PC-9 (cell line): ENCODE measurements around the gene PLCB3. TPM values are rescaled to one million over a fixed set of nuclear protein-coding genes. Genes with fewer than 3 reads are reported as not detected.
A peak's percentile ranks its signal among the peaks of the same experiment; 100 is the strongest.

ENCODE experiments used
- BruUV-seq: library from RNA; stranded (reverse); fragments of 400-500 nt; replicated peaks from 2 replicates; lab custom pipeline; 2021; lab: Mats Ljungman, UMichigan
- CTCF ChIA-PET: fragments of 300-600 bp; sonication (Branson Sonifier 250); formaldehyde crosslinking; loops from one replicate; lab custom pipeline; 2022; ENCODE audit warnings: antibody characterized with exemption; lab: Charles Lee
- POLR2A ChIA-PET: fragments of 300-600 bp; sonication (Branson Sonifier 250); formaldehyde crosslinking; loops from one replicate; lab custom pipeline; 2022; ENCODE audit warnings: antibody characterized with exemption; ENCODE audit not compliant: unreplicated experiment; lab: Charles Lee
- DNase-seq, 2 experiments: peaks; one replicate each; pipeline versions ENCODE4 v3.0.0 to v3.0.0-alpha.2; 2015 to 2022; ENCODE audit warnings: mixed read lengths in 1 of 2
- H2AFZ ChIP-seq: fragments of 200-600 bp; sonication (generic); 2 replicates; pipeline ENCODE4 v1.8.1; 2017; ENCODE audit warnings: antibody characterized with exemption
- H3F3A ChIP-seq: fragments of 200-600 bp; sonication (generic); 2 replicates; pipeline ENCODE4 v1.8.1; 2017; ENCODE audit warnings: antibody characterized with exemption, mild to moderate bottlenecking, low read depth; ENCODE audit not compliant: insufficient read depth
- H3K27ac ChIP-seq: fragments of 200-600 bp; sonication (generic); 2 replicates; pipeline ENCODE4 v1.6.1; 2016; ENCODE audit warnings: mixed run types
- H3K27me3 ChIP-seq: fragments of 200-600 bp; sonication (generic); 2 replicates; pipeline ENCODE4 v1.6.1; 2016; ENCODE audit warnings: low read depth, mixed run types; ENCODE audit not compliant: insufficient read depth
- H3K36me3 ChIP-seq: fragments of 200-600 bp; sonication (generic); 2 replicates; pipeline ENCODE4 v1.6.1; 2016; ENCODE audit warnings: low read depth, mixed run types
- H3K4me1 ChIP-seq: fragments of 200-600 bp; sonication (generic); replicated peaks from 2 replicates; pipeline ENCODE4 v1.6.1; 2016; ENCODE audit warnings: mixed run types; ENCODE audit not compliant: insufficient read depth
- H3K4me2 ChIP-seq: fragments of 200-600 bp; sonication (generic); 2 replicates; pipeline ENCODE4 v1.6.1; 2017; ENCODE audit warnings: mixed run types
- H3K4me3 ChIP-seq: fragments of 200-600 bp; sonication (generic); 2 replicates; pipeline ENCODE4 v1.6.1; 2016; ENCODE audit warnings: mixed run types
- H3K79me2 ChIP-seq: fragments of 200-600 bp; sonication (generic); 2 replicates; pipeline ENCODE4 v1.6.1; 2017; ENCODE audit warnings: low read depth, mixed run types
- H3K9me2 ChIP-seq: fragments of 200-600 bp; sonication (generic); 2 replicates; pipeline ENCODE4 v1.8.1; 2017; ENCODE audit warnings: mild to moderate bottlenecking; ENCODE audit not compliant: insufficient read depth
- H3K9me3 ChIP-seq: fragments of 200-600 bp; sonication (generic); 2 replicates; pipeline ENCODE4 v1.8.1; 2016; ENCODE audit warnings: low read depth; ENCODE audit not compliant: insufficient read depth
- H4K20me1 ChIP-seq: fragments of 200-600 bp; sonication (generic); 2 replicates; pipeline ENCODE4 v1.8.1; 2017; ENCODE audit not compliant: insufficient read depth
- EZH2 ChIP-seq: fragments of 200-600 bp; sonication (generic); IDR thresholded peaks from 2 replicates; pipeline ENCODE4 v1.8.0; 2017; ENCODE audit warnings: antibody characterized with exemption, low read depth
- intact Hi-C: fragments of 100-400 bp; cut with micrococcal nuclease; formaldehyde crosslinking; loops from one replicate; pipeline ENCODE4 v1.10.0; 2022; ENCODE audit not compliant: unreplicated experiment
- total RNA-seq: library from RNA; stranded (reverse); gene quantifications from 2 replicates; pipeline ENCODE4 v1.2.3, GENCODE V29; 2021
- TF ChIP-seq, protein P1 (sequence below): fragments of 200-600 bp; sonication (generic); conservative IDR thresholded peaks from 2 replicates; pipeline ENCODE4 v1.6.1; 2017; ENCODE audit warnings: mixed run types, antibody characterized with exemption, mild to moderate bottlenecking, moderate library complexity

The PLCB3 gene
- total RNA-seq, 1 experiment from 2014 or later, result 79.6 TPM

DNA sequence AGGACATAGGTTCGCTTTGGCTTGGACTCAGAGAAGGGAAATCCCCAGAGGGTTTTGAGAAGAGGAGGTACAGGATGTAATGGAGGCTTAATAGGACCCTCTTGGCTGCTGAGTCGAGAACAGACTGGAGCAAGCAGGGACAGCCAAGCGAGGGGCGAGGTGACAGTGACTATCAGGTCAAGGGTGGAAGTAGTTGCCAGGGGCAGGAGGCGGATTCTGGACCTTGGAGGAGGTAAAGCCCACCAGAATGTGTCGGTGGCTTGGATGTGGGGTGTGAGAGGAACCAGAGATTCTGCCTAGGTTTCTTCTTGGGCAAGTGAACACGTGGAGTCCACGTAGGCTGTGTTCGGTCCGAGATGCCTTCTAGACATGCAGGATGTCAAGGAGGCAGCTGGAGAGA, 61.6 kb downstream of the PLCB3 start:
- CTCF ChIA-PET, result interaction anchor here (0.6 kb wide), 1 partner anchor 68 kb away, joined by 7 read pairs; no protein-coding TSS in a partner anchor
- Histone ChIP-seq H3K27ac (no peak overlapping the region), H3K36me3 (peaks cover 8% of the 10 kb centered on the region; the same call in 1 of the 2 replicates), H3K9me3 (no peaks in the 10 kb centered on the region), H4K20me1 (peaks cover 8% of the 10 kb centered on the region), H3K79me2 (peaks cover 57% of the 10 kb centered on the region), H3K4me2 (no peak overlapping the region), H3F3A (peaks cover 51% of the 10 kb centered on the region), H2AFZ (no peak overlapping the region), H3K4me1 (peaks cover 14% of the 10 kb centered on the region), H3K4me3 (no peak overlapping the region), H3K27me3 (no peaks in the 10 kb centered on the region), H3K9me2 (no peaks in the 10 kb centered on the region)
- POLR2A ChIA-PET, result interaction anchor here (0.6 kb wide), 2 partner anchors 98 to 655 kb away, joined by 3 to 4 read pairs; no protein-coding TSS in a partner anchor
- BruUV-seq, result no TSS peak
- no peak for DNase-seq
- TF ChIP-seq EZH2, result no peak
- TF ChIP-seq, protein P1, sequence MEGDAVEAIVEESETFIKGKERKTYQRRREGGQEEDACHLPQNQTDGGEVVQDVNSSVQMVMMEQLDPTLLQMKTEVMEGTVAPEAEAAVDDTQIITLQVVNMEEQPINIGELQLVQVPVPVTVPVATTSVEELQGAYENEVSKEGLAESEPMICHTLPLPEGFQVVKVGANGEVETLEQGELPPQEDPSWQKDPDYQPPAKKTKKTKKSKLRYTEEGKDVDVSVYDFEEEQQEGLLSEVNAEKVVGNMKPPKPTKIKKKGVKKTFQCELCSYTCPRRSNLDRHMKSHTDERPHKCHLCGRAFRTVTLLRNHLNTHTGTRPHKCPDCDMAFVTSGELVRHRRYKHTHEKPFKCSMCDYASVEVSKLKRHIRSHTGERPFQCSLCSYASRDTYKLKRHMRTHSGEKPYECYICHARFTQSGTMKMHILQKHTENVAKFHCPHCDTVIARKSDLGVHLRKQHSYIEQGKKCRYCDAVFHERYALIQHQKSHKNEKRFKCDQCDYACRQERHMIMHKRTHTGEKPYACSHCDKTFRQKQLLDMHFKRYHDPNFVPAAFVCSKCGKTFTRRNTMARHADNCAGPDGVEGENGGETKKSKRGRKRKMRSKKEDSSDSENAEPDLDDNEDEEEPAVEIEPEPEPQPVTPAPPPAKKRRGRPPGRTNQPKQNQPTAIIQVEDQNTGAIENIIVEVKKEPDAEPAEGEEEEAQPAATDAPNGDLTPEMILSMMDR, result no peak
- intact Hi-C loops, result no loop called here

DNA sequence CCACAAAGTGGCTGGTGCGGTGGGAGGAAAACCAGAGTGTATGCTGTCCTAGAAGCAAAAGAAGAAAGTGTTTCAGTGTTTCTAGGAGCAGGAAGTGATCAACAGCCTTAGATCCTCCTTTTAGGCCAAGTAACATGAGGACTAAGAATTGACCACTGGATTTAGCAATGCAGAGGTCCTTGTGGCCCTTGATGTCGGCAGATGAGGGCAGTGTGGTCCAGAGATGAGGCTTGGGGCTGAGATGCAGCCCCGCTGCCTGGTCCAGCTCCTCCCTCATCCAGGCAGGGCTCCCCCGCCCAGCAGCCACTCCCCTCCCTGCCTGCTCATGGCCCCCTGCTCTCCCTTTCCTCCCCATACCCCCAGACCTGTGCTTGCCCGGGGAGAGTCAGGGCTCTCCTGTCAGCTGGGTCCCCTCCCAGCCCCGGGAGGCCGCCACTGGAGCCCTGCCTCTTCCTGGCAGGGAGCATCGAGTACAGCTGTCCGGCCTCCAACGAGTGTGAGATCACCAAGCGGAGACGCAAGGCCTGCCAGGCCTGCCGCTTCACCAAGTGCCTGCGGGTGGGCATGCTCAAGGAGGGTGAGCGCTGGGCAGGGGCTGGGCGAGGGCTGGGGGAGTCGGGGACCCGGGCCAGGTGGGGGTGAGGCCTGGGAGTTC, 62.3 kb downstream of the PLCB3 start:
- TF ChIP-seq, protein P1, result no peak
- no peak for TF ChIP-seq EZH2
- Histone ChIP-seq H3K27me3 (no peaks in the 10 kb centered on the region), H3K36me3 (peaks cover 8% of the 10 kb centered on the region; the same call in 1 of the 2 replicates), H2AFZ (no peak overlapping the region), H3K4me3 (no peak overlapping the region), H3K79me2 (peaks cover 58% of the 10 kb centered on the region), H3K9me2 (no peaks in the 10 kb centered on the region), H3K27ac (no peak overlapping the region), H3K9me3 (no peaks in the 10 kb centered on the region), H3K4me2 (no peak overlapping the region), H3K4me1 (peaks cover 13% of the 10 kb centered on the region), H3F3A (peaks cover 51% of the 10 kb centered on the region), H4K20me1 (peaks cover 8% of the 10 kb centered on the region)
- ChIA-PET CTCF (interaction anchor here (0.6 kb wide), 2 partner anchors 29 to 69 kb away, joined by 3 to 7 read pairs; no protein-coding TSS in a partner anchor), POLR2A (interaction anchor here (0.6 kb wide), 1 partner anchor 655 kb away, joined by 4 read pairs; no protein-coding TSS in a partner anchor)
- BruUV-seq, result no TSS peak
- peak in 1 of 2 experiments; percentile 33 for DNase-seq
- intact Hi-C loops, result no loop called here

DNA sequence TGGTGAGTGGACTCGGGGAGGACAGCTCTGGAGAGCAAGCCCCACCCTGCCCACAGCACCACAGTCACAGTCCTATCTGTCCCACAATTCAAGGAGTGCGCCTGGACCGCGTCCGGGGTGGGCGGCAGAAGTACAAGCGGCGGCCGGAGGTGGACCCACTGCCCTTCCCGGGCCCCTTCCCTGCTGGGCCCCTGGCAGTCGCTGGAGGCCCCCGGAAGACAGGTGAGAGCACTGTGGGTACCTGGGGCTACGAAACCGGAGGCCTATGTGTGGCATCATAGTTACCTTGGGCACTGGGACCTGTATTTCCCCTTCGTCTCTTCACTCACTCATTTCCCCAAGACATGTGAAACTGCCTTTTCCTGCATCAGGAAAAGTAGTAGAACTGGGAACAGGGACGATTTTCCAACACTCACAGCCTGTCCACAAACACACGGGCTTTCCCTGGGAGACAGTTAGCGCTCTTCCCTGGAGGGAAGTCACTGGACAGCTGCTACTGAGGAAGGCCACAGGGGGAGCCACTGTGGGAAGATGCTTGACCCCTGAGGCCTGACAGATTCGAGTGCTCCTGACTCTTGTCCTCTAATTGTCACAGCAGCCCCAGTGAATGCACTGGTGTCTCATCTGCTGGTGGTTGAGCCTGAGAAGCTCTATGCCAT, 62.9 kb downstream of the PLCB3 start:
- no peaks in the 10 kb centered on the region for H3K9me2 ChIP-seq
- DNase-seq, result no peak
- POLR2A ChIA-PET, result no interaction called here
- no peak overlapping the region for H3K4me2 ChIP-seq
- H3K27ac ChIP-seq, result no peak overlapping the region
- peaks cover 64% of the 10 kb centered on the region for H3K79me2 ChIP-seq
- peaks cover 18% of the 10 kb centered on the region for H3K4me1 ChIP-seq
- H4K20me1 ChIP-seq, result peaks cover 8% of the 10 kb centered on the region
- no peak for TF ChIP-seq EZH2
- TF ChIP-seq, protein P1, result no peak; the same call in 1 of the 2 replicates
- H3F3A ChIP-seq, result peaks cover 56% of the 10 kb centered on the region
- H2AFZ ChIP-seq, result no peak overlapping the region
- peaks cover 4% of the 10 kb centered on the region; the same call in 1 of the 2 replicates for H3K36me3 ChIP-seq
- no peaks in the 10 kb centered on the region for H3K27me3 ChIP-seq
- no peak overlapping the region for H3K4me3 ChIP-seq
- CTCF ChIA-PET, result interaction anchor here (0.6 kb wide), 1 partner anchor 28 kb away, joined by 3 read pairs; no protein-coding TSS in a partner anchor
- no peaks in the 10 kb centered on the region for H3K9me3 ChIP-seq
- intact Hi-C loops, result no loop called here
- no TSS peak for BruUV-seq
